H9 (cell line): ENCODE data around the gene SNED1. TPM values are rescaled to one million over a fixed set of nuclear protein-coding genes. Genes with fewer than 3 reads are reported as not detected.

Experiments used
- DNase-seq: peaks from one replicate; pipeline ENCODE4 v3.0.0-alpha.2; 2017
- H2AFZ ChIP-seq: one replicate; pipeline ENCODE4 v1.6.1; 2013; ENCODE audit warnings: mild to moderate bottlenecking, low read length, control low read depth, moderate library complexity
- H2AK5ac ChIP-seq: 2 replicates; pipeline ENCODE4 v1.6.1; 2013; ENCODE audit warnings: low read length, control low read depth, mixed read lengths; ENCODE audit not compliant: insufficient read length
- H2BK120ac ChIP-seq: one replicate; pipeline ENCODE4 v1.6.1; 2013; ENCODE audit warnings: low read depth, mild to moderate bottlenecking, low read length, control low read depth, inconsistent platforms; ENCODE audit not compliant: poor library complexity, severe bottlenecking
- H2BK12ac ChIP-seq: 2 replicates; pipeline ENCODE4 v1.6.1; 2013; ENCODE audit warnings: low read length, control low read depth, mixed read lengths, low read depth; ENCODE audit not compliant: insufficient read length
- H2BK15ac ChIP-seq: 2 replicates; pipeline ENCODE4 v1.6.1; 2013; ENCODE audit warnings: low read depth, low read length, control low read depth
- H2BK20ac ChIP-seq: one replicate; pipeline ENCODE4 v1.6.1; 2013; ENCODE audit warnings: low read depth, mild to moderate bottlenecking, low read length, control low read depth, inconsistent platforms; ENCODE audit not compliant: poor library complexity, severe bottlenecking
- H2BK5ac ChIP-seq: 2 replicates; pipeline ENCODE4 v1.6.1; 2013; ENCODE audit warnings: low read length, control low read depth, mixed read lengths; ENCODE audit not compliant: insufficient read length
- H3K14ac ChIP-seq: 2 replicates; pipeline ENCODE4 v1.6.1; 2013; ENCODE audit warnings: low read length, control low read depth; ENCODE audit not compliant: insufficient read depth
- H3K18ac ChIP-seq: 2 replicates; pipeline ENCODE4 v1.6.1; 2013; ENCODE audit warnings: low read depth, mild to moderate bottlenecking, mixed read lengths, low read length, control low read depth; ENCODE audit not compliant: insufficient read length
- H3K23ac ChIP-seq: 2 replicates; pipeline ENCODE4 v1.6.1; 2013; ENCODE audit warnings: low read length, control low read depth, mixed read lengths, low read depth; ENCODE audit not compliant: insufficient read length
- H3K23me2 ChIP-seq: 2 replicates; pipeline ENCODE4 v1.6.1; 2013; ENCODE audit warnings: low read depth, mild to moderate bottlenecking, mixed read lengths, low read length, control low read depth; ENCODE audit not compliant: insufficient read length, poor library complexity, severe bottlenecking
- H3K27ac ChIP-seq: 2 replicates; pipeline ENCODE4 v1.5.1; 2013; ENCODE audit warnings: low read length, control low read depth, mixed read lengths, low read depth; ENCODE audit not compliant: insufficient read length
- H3K27me3 ChIP-seq: 2 replicates; pipeline ENCODE4 v1.6.1; 2013; ENCODE audit warnings: low read length, control low read depth, inconsistent platforms; ENCODE audit not compliant: insufficient read depth
- H3K4ac ChIP-seq: 2 replicates; pipeline ENCODE4 v1.6.1; 2013; ENCODE audit warnings: low read depth, mild to moderate bottlenecking, control low read depth, inconsistent platforms, low read length, moderate library complexity
- H3K4me1 ChIP-seq: 2 replicates; pipeline ENCODE4 v1.6.1; 2013; ENCODE audit warnings: low read length, control low read depth, inconsistent platforms; ENCODE audit not compliant: insufficient read depth
- H3K4me2 ChIP-seq: 2 replicates; pipeline ENCODE4 v1.6.1; 2013; ENCODE audit warnings: low read length, control low read depth, mixed read lengths; ENCODE audit not compliant: insufficient read length, insufficient read depth
- H3K56ac ChIP-seq: 2 replicates; pipeline ENCODE4 v1.6.1; 2013; ENCODE audit warnings: low read depth, mild to moderate bottlenecking, mixed read lengths, low read length, control low read depth; ENCODE audit not compliant: insufficient read length
- H3K79me1 ChIP-seq: 2 replicates; pipeline ENCODE4 v1.6.1; 2013; ENCODE audit warnings: low read depth, mild to moderate bottlenecking, moderate library complexity, low read length, control low read depth, inconsistent platforms; ENCODE audit not compliant: insufficient read depth, poor library complexity, severe bottlenecking
- H3K79me2 ChIP-seq: 2 replicates; pipeline ENCODE4 v1.6.1; 2013; ENCODE audit warnings: low read length, control low read depth, inconsistent platforms; ENCODE audit not compliant: insufficient read depth
- H3K9ac ChIP-seq: 2 replicates; pipeline ENCODE4 v1.6.1; 2013; ENCODE audit warnings: low read length, control low read depth, mixed read lengths; ENCODE audit not compliant: insufficient read length; ENCODE audit errors: extremely low read depth
- H3K9me3 ChIP-seq: one replicate; pipeline ENCODE4 v1.6.1; 2013; ENCODE audit warnings: low read depth, low read length, inconsistent platforms; ENCODE audit not compliant: control insufficient read depth
- H3T11ph ChIP-seq: one replicate; pipeline ENCODE4 v1.6.1; 2013; ENCODE audit warnings: mild to moderate bottlenecking, low read length, control low read depth, inconsistent platforms
- H4K20me1 ChIP-seq: one replicate; pipeline ENCODE4 v1.6.1; 2013; ENCODE audit not compliant: control insufficient read depth, insufficient read length, insufficient read depth
- H4K5ac ChIP-seq: 2 replicates; pipeline ENCODE4 v1.6.1; 2013; ENCODE audit warnings: low read depth, mild to moderate bottlenecking, mixed read lengths, low read length, control low read depth; ENCODE audit not compliant: insufficient read length
- H4K8ac ChIP-seq: replicated peaks from 2 replicates; pipeline ENCODE4 v1.6.1; 2013; ENCODE audit warnings: low read length, control low read depth, mixed read lengths, low read depth; ENCODE audit not compliant: insufficient read length
- H4K91ac ChIP-seq: 2 replicates; pipeline ENCODE4 v1.6.1; 2013; ENCODE audit warnings: low read depth, mild to moderate bottlenecking, moderate library complexity, mixed read lengths, low read length, control low read depth; ENCODE audit not compliant: insufficient read length
- H3K27ac Mint-ChIP-seq, 3 experiments: 2 replicates in 2 of 3; 3 replicates in 1 of 3; pipeline ENCODE4 v1.8.0; 2020 to 2021; ENCODE audit warnings: mixed read lengths in 3 of 3, mild to moderate bottlenecking in 1 of 3, moderate library complexity in 1 of 3
- H3K27me3 Mint-ChIP-seq: 2 replicates; pipeline ENCODE4 v1.8.0; 2021; ENCODE audit warnings: low read depth, mild to moderate bottlenecking, moderate library complexity, mixed read lengths
- H3K36me3 Mint-ChIP-seq, 3 experiments: 2 replicates in 2 of 3; 3 replicates in 1 of 3; pipeline ENCODE4 v1.8.0; 2020 to 2021; ENCODE audit warnings: low read depth in 3 of 3, mixed read lengths in 3 of 3; ENCODE audit not compliant: insufficient read depth in 1 of 3
- H3K4me1 Mint-ChIP-seq, 2 experiments: 2 replicates each; pipeline ENCODE4 v1.8.0; 2020; ENCODE audit warnings: mixed read lengths in 2 of 2
- H3K4me3 Mint-ChIP-seq, 2 experiments: 2 replicates in 1 of 2; 3 replicates in 1 of 2; pipeline ENCODE4 v1.8.0; 2020 to 2021; ENCODE audit warnings: mild to moderate bottlenecking in 2 of 2, mixed read lengths in 2 of 2, moderate library complexity in 1 of 2
- H3K9me3 Mint-ChIP-seq, 2 experiments: 2 replicates in 1 of 2; 3 replicates in 1 of 2; pipeline ENCODE4 v1.8.0; 2020; ENCODE audit warnings: mild to moderate bottlenecking in 2 of 2, mixed read lengths in 2 of 2, moderate library complexity in 1 of 2
- WGBS: extraction: QIAGEN DNeasy Blood & Tissue Kit; methylation state at CpG from one replicate; pipeline ENCODE4 v1.1.7; 2013; ENCODE audit warnings: missing lambda C conversion rate, low lambda C conversion rate, mixed read lengths; ENCODE audit not compliant: insufficient read length; ENCODE audit errors: extremely low coverage; 5-methylcytosine and 5-hydroxymethylcytosine counted together
- total RNA-seq: library from RNA; stranded (reverse); gene quantifications from 2 replicates; pipeline ENCODE4 v1.2.1, GENCODE V29; 2021
- TF ChIP-seq, protein P1 (sequence below): fragments of 200-600 bp; sonication (generic); conservative IDR thresholded peaks from 3 replicates; pipeline ENCODE4 v1.8.0; 2021; ENCODE audit warnings: antibody characterized with exemption, mild to moderate bottlenecking

Gene SNED1
- total RNA-seq, 1 experiment from 2014 or later, result 2.5 TPM

DNA sequence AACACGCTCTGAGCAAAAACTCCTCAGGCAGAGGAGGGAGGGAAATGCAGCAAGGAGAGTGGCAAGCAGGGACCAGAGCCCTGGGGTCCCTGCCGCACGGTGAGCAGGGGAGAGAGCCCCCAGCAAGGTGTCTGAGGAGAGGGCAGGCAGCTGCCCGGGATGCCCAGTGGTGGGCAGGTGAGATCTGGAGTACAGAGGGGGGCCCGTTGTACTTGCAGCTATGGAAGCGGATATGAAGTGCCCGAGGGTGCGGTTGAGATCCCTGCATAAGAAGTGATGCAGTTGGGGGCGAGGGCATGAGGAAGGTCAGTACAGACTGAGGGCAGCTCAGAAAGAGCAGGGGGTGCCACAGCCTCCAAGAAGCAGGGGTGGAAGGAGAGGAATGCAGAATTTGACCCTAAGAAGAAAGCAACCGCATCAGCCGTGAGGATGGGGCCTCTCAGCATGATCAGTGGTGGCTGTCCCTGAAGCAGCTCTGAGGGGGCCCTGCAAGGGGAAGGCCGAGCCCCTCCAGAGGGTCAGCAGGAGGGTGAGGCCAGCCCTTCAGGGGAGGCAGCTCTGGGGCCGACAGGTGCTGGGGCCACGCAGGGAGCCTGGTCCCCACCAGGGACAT is 74.2 kb downstream of the SNED1 start:
- TF ChIP-seq, protein P1, sequence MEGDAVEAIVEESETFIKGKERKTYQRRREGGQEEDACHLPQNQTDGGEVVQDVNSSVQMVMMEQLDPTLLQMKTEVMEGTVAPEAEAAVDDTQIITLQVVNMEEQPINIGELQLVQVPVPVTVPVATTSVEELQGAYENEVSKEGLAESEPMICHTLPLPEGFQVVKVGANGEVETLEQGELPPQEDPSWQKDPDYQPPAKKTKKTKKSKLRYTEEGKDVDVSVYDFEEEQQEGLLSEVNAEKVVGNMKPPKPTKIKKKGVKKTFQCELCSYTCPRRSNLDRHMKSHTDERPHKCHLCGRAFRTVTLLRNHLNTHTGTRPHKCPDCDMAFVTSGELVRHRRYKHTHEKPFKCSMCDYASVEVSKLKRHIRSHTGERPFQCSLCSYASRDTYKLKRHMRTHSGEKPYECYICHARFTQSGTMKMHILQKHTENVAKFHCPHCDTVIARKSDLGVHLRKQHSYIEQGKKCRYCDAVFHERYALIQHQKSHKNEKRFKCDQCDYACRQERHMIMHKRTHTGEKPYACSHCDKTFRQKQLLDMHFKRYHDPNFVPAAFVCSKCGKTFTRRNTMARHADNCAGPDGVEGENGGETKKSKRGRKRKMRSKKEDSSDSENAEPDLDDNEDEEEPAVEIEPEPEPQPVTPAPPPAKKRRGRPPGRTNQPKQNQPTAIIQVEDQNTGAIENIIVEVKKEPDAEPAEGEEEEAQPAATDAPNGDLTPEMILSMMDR, result no peak
- H3K23ac ChIP-seq, result no peak overlapping the region
- no peak overlapping the region for H3K4me2 ChIP-seq
- no peaks in the 10 kb centered on the region for H3K23me2 ChIP-seq
- no peak for DNase-seq
- no CpG with 5 or more reads among the region's 14 CpGs for WGBS
- H3K27ac Mint-ChIP-seq, result peak overlapping the region in 2 of 3 experiments; percentile 70 to 79; a peak in 2 of 7 replicates
- no peak overlapping the region for H3K4me3 Mint-ChIP-seq
- no peaks in the 10 kb centered on the region for H3K79me1 ChIP-seq
- H3T11ph ChIP-seq, result no peak overlapping the region
- no peaks in the 10 kb centered on the region for H3K4me1 ChIP-seq
- H4K8ac ChIP-seq, result no peak overlapping the region
- no peak overlapping the region for H2BK5ac ChIP-seq
- H2BK15ac ChIP-seq, result no peak overlapping the region
- no peak overlapping the region for H2AFZ ChIP-seq
- no peak overlapping the region for H3K4ac ChIP-seq
- no peak overlapping the region for H2BK120ac ChIP-seq
- H3K9ac ChIP-seq, result no peak overlapping the region
- H2BK20ac ChIP-seq, result no peak overlapping the region
- no peak overlapping the region for H2AK5ac ChIP-seq
- no peak overlapping the region for H3K18ac ChIP-seq
- H3K79me2 ChIP-seq, result no peaks in the 10 kb centered on the region
- H3K27ac ChIP-seq, result no peak overlapping the region
- H3K27me3 ChIP-seq, result no peaks in the 10 kb centered on the region
- H3K4me1 Mint-ChIP-seq, result peaks cover 2 to 5% of the 10 kb centered on the region in 2 experiments; a peak in 3 of 4 replicates
- H3K27me3 Mint-ChIP-seq, result no peaks in the 10 kb centered on the region; the same call in 1 of the 2 replicates
- H3K36me3 Mint-ChIP-seq, result peaks cover 0 to 2% (median 0%) of the 10 kb centered on the region in 3 experiments; a peak in 1 of 7 replicates
- no peak overlapping the region for H2BK12ac ChIP-seq
- no peak overlapping the region for H3K56ac ChIP-seq
- no peak overlapping the region for H4K91ac ChIP-seq
- no peaks in the 10 kb centered on the region for H3K9me3 ChIP-seq
- no peak overlapping the region for H3K14ac ChIP-seq
- no peaks in the 10 kb centered on the region for H3K9me3 Mint-ChIP-seq
- no peak overlapping the region for H4K5ac ChIP-seq
- no peaks in the 10 kb centered on the region for H4K20me1 ChIP-seq
